ENCODE data around the gene UNC13A. TPM values are rescaled to one million over a fixed set of nuclear protein-coding genes. Genes with fewer than 3 reads are reported as not detected.

UNC13A gene
- total RNA-seq, 1 donor from 2014 or later: 1.2 TPM

DNA sequence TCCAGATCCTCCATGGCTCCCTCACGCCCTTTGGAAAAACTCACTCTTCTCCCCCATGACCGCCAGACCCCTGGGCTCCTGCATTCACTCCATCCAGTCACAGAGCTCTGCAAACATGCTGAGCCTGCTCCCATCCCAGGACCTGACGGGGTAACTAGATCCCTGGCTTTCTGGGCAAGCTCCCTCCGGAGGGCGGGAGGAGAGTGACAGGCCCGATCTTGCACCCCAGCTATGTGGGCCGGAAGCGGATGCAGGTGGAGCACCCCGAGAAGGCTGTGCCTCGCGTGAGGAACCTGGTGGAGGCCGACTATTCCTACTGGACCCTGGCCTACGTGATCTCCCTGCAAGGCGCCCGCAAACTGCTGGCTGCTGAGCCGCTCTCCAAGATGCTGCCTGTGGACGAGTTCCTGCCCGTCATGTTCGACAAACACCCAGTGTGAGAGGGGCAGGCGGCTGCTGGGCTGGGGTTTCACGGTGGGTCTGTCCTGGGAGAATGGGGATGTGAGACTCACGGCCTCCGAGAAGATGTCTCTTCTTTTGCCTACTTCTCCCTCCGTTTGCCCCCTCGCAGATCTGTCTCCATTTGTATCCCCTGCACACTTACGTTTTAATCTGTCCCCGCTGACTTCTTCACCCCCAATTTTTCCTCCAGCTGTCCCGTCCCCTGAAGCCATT is 107.5 kb downstream of the UNC13A start:
- no peak for DNase-seq (ENCODE audit: low read depth)
- Mint-ChIP-seq H3K4me3 (ENCODE audit: unreplicated experiment) (no peak overlapping the region), H3K27ac (ENCODE audit: unreplicated experiment) (no peak overlapping the region), H3K36me3 (ENCODE audit: low read depth, unreplicated experiment) (peaks cover 33% of the 10 kb centered on the region), H3K27me3 (ENCODE audit: low read depth, unreplicated experiment) (no peaks in the 10 kb centered on the region), H3K9me3 (ENCODE audit: unreplicated experiment) (no peaks in the 10 kb centered on the region), H3K4me1 (ENCODE audit: low read depth, unreplicated experiment) (no peaks in the 10 kb centered on the region)
- no peak overlapping the region for H3K27ac ChIP-seq (ENCODE audit: low read depth, low read length)
- TF ChIP-seq, protein P1, sequence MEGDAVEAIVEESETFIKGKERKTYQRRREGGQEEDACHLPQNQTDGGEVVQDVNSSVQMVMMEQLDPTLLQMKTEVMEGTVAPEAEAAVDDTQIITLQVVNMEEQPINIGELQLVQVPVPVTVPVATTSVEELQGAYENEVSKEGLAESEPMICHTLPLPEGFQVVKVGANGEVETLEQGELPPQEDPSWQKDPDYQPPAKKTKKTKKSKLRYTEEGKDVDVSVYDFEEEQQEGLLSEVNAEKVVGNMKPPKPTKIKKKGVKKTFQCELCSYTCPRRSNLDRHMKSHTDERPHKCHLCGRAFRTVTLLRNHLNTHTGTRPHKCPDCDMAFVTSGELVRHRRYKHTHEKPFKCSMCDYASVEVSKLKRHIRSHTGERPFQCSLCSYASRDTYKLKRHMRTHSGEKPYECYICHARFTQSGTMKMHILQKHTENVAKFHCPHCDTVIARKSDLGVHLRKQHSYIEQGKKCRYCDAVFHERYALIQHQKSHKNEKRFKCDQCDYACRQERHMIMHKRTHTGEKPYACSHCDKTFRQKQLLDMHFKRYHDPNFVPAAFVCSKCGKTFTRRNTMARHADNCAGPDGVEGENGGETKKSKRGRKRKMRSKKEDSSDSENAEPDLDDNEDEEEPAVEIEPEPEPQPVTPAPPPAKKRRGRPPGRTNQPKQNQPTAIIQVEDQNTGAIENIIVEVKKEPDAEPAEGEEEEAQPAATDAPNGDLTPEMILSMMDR (IDR thresholded peaks at IDR 0.05; ENCODE audit: insufficient read depth, low read depth, low read length): no peak
- TF ChIP-seq EZH2 (IDR thresholded peaks at IDR 0.05; ENCODE audit: insufficient read depth, low read length): no peak
- no peak overlapping the region for H2AFZ ChIP-seq (ENCODE audit: low read depth, low read length)
- no peak for FAIRE-seq
- no peaks in the 10 kb centered on the region for H3K4me1 ChIP-seq (ENCODE audit: insufficient read depth, low read length)
- no peaks in the 10 kb centered on the region for H3K27me3 ChIP-seq (ENCODE audit: insufficient read depth, low read length)
- H3K36me3 ChIP-seq (ENCODE audit: insufficient read depth, low read length): peaks cover 14% of the 10 kb centered on the region
- H3K4me2 ChIP-seq (ENCODE audit: low read length): no peak overlapping the region
- H3K9ac ChIP-seq (ENCODE audit: low read length): no peak overlapping the region
- H4K20me1 ChIP-seq (ENCODE audit: insufficient read depth, low read length): peaks cover 39% of the 10 kb centered on the region
- no peaks in the 10 kb centered on the region for H3K9me3 ChIP-seq (ENCODE audit: insufficient read depth, low read depth, low read length)
- no peak overlapping the region for H3K4me3 ChIP-seq (ENCODE audit: insufficient read depth, low read depth, low read length)
- peaks cover 6% of the 10 kb centered on the region for H3K79me2 ChIP-seq (ENCODE audit: insufficient read depth, low read length)

DNA sequence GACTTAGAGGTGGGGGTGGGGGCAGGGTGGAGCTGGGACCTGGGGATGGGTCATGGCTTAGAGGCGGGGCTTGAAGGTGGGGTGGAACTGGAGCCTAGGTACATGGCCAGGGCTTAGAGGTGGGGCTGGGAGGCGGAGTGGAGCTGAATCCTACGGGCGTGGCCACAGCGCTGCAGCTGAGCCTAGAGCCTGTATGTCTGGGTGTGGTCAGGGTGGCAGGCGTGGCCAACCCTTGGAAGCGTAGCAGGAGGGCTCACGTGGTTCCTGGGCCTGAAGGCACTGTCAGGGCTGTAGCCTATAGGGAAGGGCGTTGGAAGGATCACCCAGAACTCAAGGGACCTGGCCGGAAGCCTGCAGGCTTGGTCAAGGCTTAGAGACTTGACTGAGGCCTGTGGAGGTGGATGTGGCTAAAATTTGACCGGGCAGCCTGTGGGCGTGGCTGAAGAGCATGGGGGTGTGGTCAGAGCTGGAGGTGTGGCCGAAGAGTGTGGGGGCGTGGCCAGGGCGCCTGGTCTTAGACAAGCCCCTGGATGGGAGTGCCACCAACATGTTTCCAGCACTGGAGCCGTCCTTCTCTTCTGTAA is 108.4 kb downstream of the UNC13A start:
- DNase-seq (ENCODE audit: low read depth) (no peak), FAIRE-seq (no peak)
- H3K4me2 ChIP-seq (ENCODE audit: low read length): no peak overlapping the region
- no peak overlapping the region for H3K27ac ChIP-seq (ENCODE audit: low read depth, low read length)
- no peak overlapping the region for H2AFZ ChIP-seq (ENCODE audit: low read depth, low read length)
- H3K4me1 ChIP-seq (ENCODE audit: insufficient read depth, low read length): no peaks in the 10 kb centered on the region
- no peaks in the 10 kb centered on the region for H3K27me3 ChIP-seq (ENCODE audit: insufficient read depth, low read length)
- H4K20me1 ChIP-seq (ENCODE audit: insufficient read depth, low read length): peaks cover 41% of the 10 kb centered on the region
- TF ChIP-seq EZH2 (IDR thresholded peaks at IDR 0.05; ENCODE audit: insufficient read depth, low read length): no peak
- TF ChIP-seq, protein P1 (IDR thresholded peaks at IDR 0.05; ENCODE audit: insufficient read depth, low read depth, low read length): no peak
- H3K4me3 Mint-ChIP-seq (ENCODE audit: unreplicated experiment): peak overlapping the region; percentile 50
- no peaks in the 10 kb centered on the region for H3K4me1 Mint-ChIP-seq (ENCODE audit: low read depth, unreplicated experiment)
- H3K79me2 ChIP-seq (ENCODE audit: insufficient read depth, low read length): peaks cover 6% of the 10 kb centered on the region
- no peaks in the 10 kb centered on the region for H3K27me3 Mint-ChIP-seq (ENCODE audit: low read depth, unreplicated experiment)
- peaks cover 33% of the 10 kb centered on the region for H3K36me3 Mint-ChIP-seq (ENCODE audit: low read depth, unreplicated experiment)
- H3K36me3 ChIP-seq (ENCODE audit: insufficient read depth, low read length): peaks cover 17% of the 10 kb centered on the region
- H3K9ac ChIP-seq (ENCODE audit: low read length): no peak overlapping the region
- H3K9me3 ChIP-seq (ENCODE audit: insufficient read depth, low read depth, low read length): no peaks in the 10 kb centered on the region
- no peaks in the 10 kb centered on the region for H3K9me3 Mint-ChIP-seq (ENCODE audit: unreplicated experiment)
- no peak overlapping the region for H3K27ac Mint-ChIP-seq (ENCODE audit: unreplicated experiment)
- no peak overlapping the region for H3K4me3 ChIP-seq (ENCODE audit: insufficient read depth, low read depth, low read length)
